Effector CD8-positive, alpha-beta T cell (primary cell): ENCODE measurements around the gene PRSS56.

Experiments
- DNase-seq: peaks from one replicate; lab custom pipeline; 2025; lab: John Stamatoyannopoulos, UW
- total RNA-seq, 4 experiments: gene quantifications; one replicate each; lab custom pipeline; 2026; lab: John Stamatoyannopoulos, UW

The PRSS56 gene
- 0 to 0.36 (median 0.04) reads per million in 4 experiments for total RNA-seq

GRCh38 chr2:232519581-232520438, at the start of gene PRSS56:
Gene PRSS56 (plus strand): TSS chr2:232520388. CDS start chr2:232520599, 211 bp downstream.
- DNase-seq: no peak

- DNase-seq: no peak
Measured at GRCh38 chr2:232473467-232473890, 46.7 kb upstream of the PRSS56 start.

GRCh38 chr2:232476045-232476444, 44.1 kb upstream of the PRSS56 start:
- DNase-seq: no peak

GRCh38 chr2:232476791-232477190, 43.4 kb upstream of the PRSS56 start:
- DNase-seq: no peak

- no peak for DNase-seq
Measured at GRCh38 chr2:232477751-232478510, 42.3 kb upstream of the PRSS56 start.

GRCh38 chr2:232478571-232479340, 41.4 kb upstream of the PRSS56 start:
- DNase-seq: no peak

GRCh38 chr2:232479341-232480200, 40.6 kb upstream of the PRSS56 start:
- no peak for DNase-seq

- no peak for DNase-seq
Measured at GRCh38 chr2:232480201-232481190, 39.7 kb upstream of the PRSS56 start.

- no peak for DNase-seq
Measured at GRCh38 chr2:232481322-232482140, 38.7 kb upstream of the PRSS56 start.

GRCh38 chr2:232482301-232483238, 37.6 kb upstream of the PRSS56 start:
- no peak for DNase-seq

- no peak for DNase-seq
Measured at GRCh38 chr2:232483311-232483922, 36.8 kb upstream of the PRSS56 start.

- DNase-seq: no peak
Measured at GRCh38 chr2:232483923-232484627, 36.1 kb upstream of the PRSS56 start.

GRCh38 chr2:232484628-232485347, 35.4 kb upstream of the PRSS56 start:
- DNase-seq: no peak

- DNase-seq: no peak
Measured at GRCh38 chr2:232485348-232485756, 34.8 kb upstream of the PRSS56 start.

GRCh38 chr2:232485757-232486557, 34.2 kb upstream of the PRSS56 start:
- DNase-seq: no peak
